ENCODE data around the gene RPL10A.

DNA sequence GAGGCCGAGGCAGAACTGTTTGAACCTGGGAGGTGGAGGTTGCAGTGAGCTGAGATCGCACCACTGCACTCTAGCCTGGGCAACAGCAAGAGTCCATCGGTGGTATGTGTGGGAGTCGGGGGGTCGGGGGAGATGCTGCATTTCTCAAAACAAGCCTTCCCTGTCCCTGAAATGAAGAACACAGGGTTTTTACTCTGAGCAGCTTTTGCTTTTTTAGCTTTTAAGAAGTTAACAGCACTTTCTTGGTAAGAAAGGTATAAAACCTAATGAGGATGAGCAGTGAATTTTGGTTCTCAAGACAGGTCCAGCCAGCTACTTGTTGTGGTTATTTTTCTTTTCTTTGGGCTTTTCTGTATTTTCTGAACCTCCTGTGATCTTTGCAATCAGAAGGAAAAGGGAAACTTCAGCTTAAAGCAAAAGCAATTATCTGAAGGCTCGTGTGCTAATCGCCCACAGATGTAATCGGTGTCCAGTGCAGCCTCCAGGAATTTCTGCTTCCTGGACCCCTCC lies 3.7 kb downstream of the RPL10A start:
- TF ChIP-seq, protein P1, sequence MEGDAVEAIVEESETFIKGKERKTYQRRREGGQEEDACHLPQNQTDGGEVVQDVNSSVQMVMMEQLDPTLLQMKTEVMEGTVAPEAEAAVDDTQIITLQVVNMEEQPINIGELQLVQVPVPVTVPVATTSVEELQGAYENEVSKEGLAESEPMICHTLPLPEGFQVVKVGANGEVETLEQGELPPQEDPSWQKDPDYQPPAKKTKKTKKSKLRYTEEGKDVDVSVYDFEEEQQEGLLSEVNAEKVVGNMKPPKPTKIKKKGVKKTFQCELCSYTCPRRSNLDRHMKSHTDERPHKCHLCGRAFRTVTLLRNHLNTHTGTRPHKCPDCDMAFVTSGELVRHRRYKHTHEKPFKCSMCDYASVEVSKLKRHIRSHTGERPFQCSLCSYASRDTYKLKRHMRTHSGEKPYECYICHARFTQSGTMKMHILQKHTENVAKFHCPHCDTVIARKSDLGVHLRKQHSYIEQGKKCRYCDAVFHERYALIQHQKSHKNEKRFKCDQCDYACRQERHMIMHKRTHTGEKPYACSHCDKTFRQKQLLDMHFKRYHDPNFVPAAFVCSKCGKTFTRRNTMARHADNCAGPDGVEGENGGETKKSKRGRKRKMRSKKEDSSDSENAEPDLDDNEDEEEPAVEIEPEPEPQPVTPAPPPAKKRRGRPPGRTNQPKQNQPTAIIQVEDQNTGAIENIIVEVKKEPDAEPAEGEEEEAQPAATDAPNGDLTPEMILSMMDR (IDR thresholded peaks at IDR 0.05; ENCODE audit: borderline replicate concordance, extremely low read depth, low read length, poor library complexity, severe bottlenecking): no peak
- TF ChIP-seq EZH2 (IDR thresholded peaks at IDR 0.05; ENCODE audit: borderline replicate concordance, low read depth, low read length, severe bottlenecking): no peak
